OCI-LY7 (cell line): ENCODE measurements around the gene RBM20. TPM values are rescaled to one million over a fixed set of nuclear protein-coding genes. Genes with fewer than 3 reads are reported as not detected.

ENCODE experiments used
- BruUV-seq: library from RNA; stranded (reverse); fragments of 400-500 nt; replicated peaks from 2 replicates; lab custom pipeline; 2021; lab: Mats Ljungman, UMichigan
- CTCF ChIA-PET: fragments of 300-600 bp; sonication (Branson Sonifier 250); formaldehyde crosslinking; loops from one replicate; lab custom pipeline; 2022; ENCODE audit warnings: antibody characterized with exemption; ENCODE audit not compliant: unreplicated experiment; lab: Charles Lee
- POLR2A ChIA-PET: fragments of 300-600 bp; sonication (Branson Sonifier 250); formaldehyde crosslinking; loops from one replicate; lab custom pipeline; 2022; ENCODE audit warnings: antibody characterized with exemption; lab: Charles Lee
- DNase-seq: peaks from one replicate; pipeline ENCODE4 v3.0.0-alpha.2; 2015; ENCODE audit warnings: low spot score
- H2AFZ ChIP-seq: fragments of 200-600 bp; sonication (generic), shearing (Covaris generic); 2 replicates; pipeline ENCODE4 v1.6.1; 2014; ENCODE audit warnings: mild to moderate bottlenecking, antibody characterized with exemption, low read length, moderate library complexity
- H3K27ac ChIP-seq: fragments of 200-600 bp; sonication (generic); 2 replicates; pipeline ENCODE4 v1.5.1; 2014; ENCODE audit warnings: mixed run types, low read depth, mild to moderate bottlenecking, moderate library complexity, low read length, inconsistent platforms; ENCODE audit not compliant: poor library complexity, severe bottlenecking
- H3K36me3 ChIP-seq: fragments of 200-600 bp; sonication (generic); 2 replicates; pipeline ENCODE4 v1.6.1; 2014; ENCODE audit warnings: mild to moderate bottlenecking, antibody characterized with exemption, low read length, moderate library complexity, mixed read lengths; ENCODE audit not compliant: insufficient read depth
- H3K4me1 ChIP-seq: fragments of 200-600 bp; sonication (generic); 2 replicates; pipeline ENCODE4 v1.5.1; 2014; ENCODE audit warnings: mild to moderate bottlenecking, low read length; ENCODE audit not compliant: insufficient read depth, poor library complexity, severe bottlenecking
- H3K4me2 ChIP-seq: fragments of 200-600 bp; sonication (generic); 2 replicates; pipeline ENCODE4 v1.6.1; 2014; ENCODE audit warnings: mild to moderate bottlenecking, low read length
- H3K4me3 ChIP-seq: fragments of 200-600 bp; sonication (generic); 2 replicates; pipeline ENCODE4 v1.5.1; 2014; ENCODE audit warnings: mild to moderate bottlenecking, low read depth, low read length; ENCODE audit not compliant: poor library complexity, severe bottlenecking
- H3K79me2 ChIP-seq: fragments of 200-600 bp; sonication (generic); 2 replicates; pipeline ENCODE4 v1.6.1; 2016; ENCODE audit warnings: low read depth, mild to moderate bottlenecking, low read length, moderate library complexity, mixed read lengths; ENCODE audit not compliant: insufficient read depth
- H3K9me2 ChIP-seq: fragments of 200-600 bp; sonication (generic); 2 replicates; pipeline ENCODE4 v1.6.1; 2016; ENCODE audit warnings: mild to moderate bottlenecking, low read length, mixed read lengths; ENCODE audit not compliant: insufficient read depth
- H3K9me3 ChIP-seq: fragments of 200-600 bp; sonication (generic); 2 replicates; pipeline ENCODE4 v1.6.1; 2014; ENCODE audit warnings: mild to moderate bottlenecking, mixed run types, low read length, mixed read lengths
- H4K20me1 ChIP-seq: fragments of 200-600 bp; sonication (generic); 2 replicates; pipeline ENCODE4 v1.6.1; 2014; ENCODE audit warnings: mild to moderate bottlenecking, antibody characterized with exemption, low read length, moderate library complexity, mixed read lengths; ENCODE audit not compliant: insufficient read depth
- CTCF ChIP-seq: fragments of 200-600 bp; sonication (generic); conservative IDR thresholded peaks from 2 replicates; pipeline ENCODE4 v1.5.1; 2014; ENCODE audit warnings: mild to moderate bottlenecking, antibody characterized with exemption, low read length, moderate library complexity, mixed read lengths
- EZH2phosphoT487 ChIP-seq: fragments of 200-600 bp; sonication (generic); IDR thresholded peaks from 2 replicates; pipeline ENCODE4 v1.6.1; 2018; ENCODE audit warnings: low read depth, borderline replicate concordance, mild to moderate bottlenecking, mixed run types, antibody characterized with exemption, low read length, moderate library complexity, mixed read lengths
- intact Hi-C: fragments of 100-400 bp; cut with micrococcal nuclease; formaldehyde crosslinking; loops from one replicate; pipeline ENCODE4 v1.10.0; 2022; ENCODE audit not compliant: unreplicated experiment
- total RNA-seq, 2 experiments: library from RNA; depleted of rRNA in 1 of 2; stranded (reverse); fragments of >200 nt in 1 of 2; shearing (Covaris generic) in 1 of 2; gene quantifications; 2 replicates each; pipeline ENCODE4 v1.2.3, GENCODE V29; 2014 to 2022

The RBM20 gene
- total RNA-seq, 2 experiments from 2014 or later: 0.35 to 1.0 TPM

- Histone ChIP-seq H3K9me3 (no peaks in the 10 kb centered on the region), H3K4me1 (peaks cover 62% of the 10 kb centered on the region), H2AFZ (no peak overlapping the region; the same call in 1 of the 2 replicates), H3K27ac (no peak overlapping the region), H4K20me1 (no peaks in the 10 kb centered on the region), H3K4me2 (no peak overlapping the region), H3K9me2 (no peaks in the 10 kb centered on the region), H3K4me3 (no peak overlapping the region), H3K79me2 (no peaks in the 10 kb centered on the region), H3K36me3 (no peaks in the 10 kb centered on the region)
- intact Hi-C loops: no loop called here
- no TSS peak for BruUV-seq
- no peak for TF ChIP-seq EZH2phosphoT487
- no peak for TF ChIP-seq CTCF
- ChIA-PET POLR2A (interaction anchor here (0.6 kb wide), 1 partner anchor 14 kb away, joined by 5 read pairs; no protein-coding TSS in a partner anchor), CTCF (no interaction called here)
- no peak for DNase-seq
Measured at GRCh38 chr10:110833941-110834628, 189.9 kb downstream of the RBM20 start.

- intact Hi-C loops: no loop called here
- H3K79me2 ChIP-seq: no peaks in the 10 kb centered on the region
- no peaks in the 10 kb centered on the region for H3K9me2 ChIP-seq
- TF ChIP-seq EZH2phosphoT487 (no peak), CTCF (no peak)
- DNase-seq: peak; percentile 42
- peaks cover 68% of the 10 kb centered on the region for H3K4me1 ChIP-seq
- no peaks in the 10 kb centered on the region for H3K9me3 ChIP-seq
- no peak overlapping the region; the same call in 1 of the 2 replicates for H2AFZ ChIP-seq
- ChIA-PET POLR2A (interaction anchor here (0.7 to 2.0 kb wide), 7 partner anchors 11 to 624 kb away, joined by 3 to 8 read pairs (median 4); partner anchors contain the start of gene PDCD4), CTCF (interaction anchor here (1.1 kb wide), 1 partner anchor 26 kb away, joined by 3 read pairs; no protein-coding TSS in a partner anchor)
- no TSS peak for BruUV-seq
- H3K36me3 ChIP-seq: no peaks in the 10 kb centered on the region
- H3K4me2 ChIP-seq: no peak overlapping the region
- H3K4me3 ChIP-seq: no peak overlapping the region
- H4K20me1 ChIP-seq: no peaks in the 10 kb centered on the region
- no peak overlapping the region for H3K27ac ChIP-seq
Measured at GRCh38 chr10:110834629-110835301, 190.6 kb downstream of the RBM20 start.
